ENCODE data around the gene FXYD5.

DNA sequence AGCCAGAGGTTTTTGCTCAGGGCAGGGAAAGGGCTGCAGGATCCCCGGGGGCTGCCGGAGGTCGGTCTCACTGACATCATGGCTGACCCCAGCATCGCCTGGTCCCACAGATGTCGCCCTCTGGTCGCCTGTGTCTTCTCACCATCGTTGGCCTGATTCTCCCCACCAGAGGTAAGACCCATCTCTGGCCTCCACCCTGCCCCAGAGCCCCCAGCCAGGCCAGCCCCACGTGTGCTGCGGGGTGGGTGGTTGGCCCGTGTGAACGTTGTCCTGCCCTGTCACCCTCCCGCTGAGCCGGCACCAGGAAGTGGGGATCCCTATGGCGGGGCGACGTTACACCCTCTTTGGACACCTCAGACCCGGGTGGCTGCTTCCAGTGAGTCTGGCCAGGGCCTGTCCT lies 906 bp downstream of the FXYD5 start:
- TF ChIP-seq, protein P1, sequence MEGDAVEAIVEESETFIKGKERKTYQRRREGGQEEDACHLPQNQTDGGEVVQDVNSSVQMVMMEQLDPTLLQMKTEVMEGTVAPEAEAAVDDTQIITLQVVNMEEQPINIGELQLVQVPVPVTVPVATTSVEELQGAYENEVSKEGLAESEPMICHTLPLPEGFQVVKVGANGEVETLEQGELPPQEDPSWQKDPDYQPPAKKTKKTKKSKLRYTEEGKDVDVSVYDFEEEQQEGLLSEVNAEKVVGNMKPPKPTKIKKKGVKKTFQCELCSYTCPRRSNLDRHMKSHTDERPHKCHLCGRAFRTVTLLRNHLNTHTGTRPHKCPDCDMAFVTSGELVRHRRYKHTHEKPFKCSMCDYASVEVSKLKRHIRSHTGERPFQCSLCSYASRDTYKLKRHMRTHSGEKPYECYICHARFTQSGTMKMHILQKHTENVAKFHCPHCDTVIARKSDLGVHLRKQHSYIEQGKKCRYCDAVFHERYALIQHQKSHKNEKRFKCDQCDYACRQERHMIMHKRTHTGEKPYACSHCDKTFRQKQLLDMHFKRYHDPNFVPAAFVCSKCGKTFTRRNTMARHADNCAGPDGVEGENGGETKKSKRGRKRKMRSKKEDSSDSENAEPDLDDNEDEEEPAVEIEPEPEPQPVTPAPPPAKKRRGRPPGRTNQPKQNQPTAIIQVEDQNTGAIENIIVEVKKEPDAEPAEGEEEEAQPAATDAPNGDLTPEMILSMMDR (IDR thresholded peaks at IDR 0.05): no peak
- no peak for TF ChIP-seq POLR2A (IDR thresholded peaks at IDR 0.05)
